ENCODE results near the gene GPR155.

- TF ChIP-seq, protein P1, sequence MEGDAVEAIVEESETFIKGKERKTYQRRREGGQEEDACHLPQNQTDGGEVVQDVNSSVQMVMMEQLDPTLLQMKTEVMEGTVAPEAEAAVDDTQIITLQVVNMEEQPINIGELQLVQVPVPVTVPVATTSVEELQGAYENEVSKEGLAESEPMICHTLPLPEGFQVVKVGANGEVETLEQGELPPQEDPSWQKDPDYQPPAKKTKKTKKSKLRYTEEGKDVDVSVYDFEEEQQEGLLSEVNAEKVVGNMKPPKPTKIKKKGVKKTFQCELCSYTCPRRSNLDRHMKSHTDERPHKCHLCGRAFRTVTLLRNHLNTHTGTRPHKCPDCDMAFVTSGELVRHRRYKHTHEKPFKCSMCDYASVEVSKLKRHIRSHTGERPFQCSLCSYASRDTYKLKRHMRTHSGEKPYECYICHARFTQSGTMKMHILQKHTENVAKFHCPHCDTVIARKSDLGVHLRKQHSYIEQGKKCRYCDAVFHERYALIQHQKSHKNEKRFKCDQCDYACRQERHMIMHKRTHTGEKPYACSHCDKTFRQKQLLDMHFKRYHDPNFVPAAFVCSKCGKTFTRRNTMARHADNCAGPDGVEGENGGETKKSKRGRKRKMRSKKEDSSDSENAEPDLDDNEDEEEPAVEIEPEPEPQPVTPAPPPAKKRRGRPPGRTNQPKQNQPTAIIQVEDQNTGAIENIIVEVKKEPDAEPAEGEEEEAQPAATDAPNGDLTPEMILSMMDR (IDR thresholded peaks at IDR 0.05), result no peak
- no peak for TF ChIP-seq EP300 (IDR thresholded peaks at IDR 0.05)
These were observed 2.3 kb downstream of the GPR155 start for GRCh38 chr2:174484573-174484972.

Measured in upper lobe of left lung (tissue), 4 donors.